ENCODE data around the gene RSAD2. TPM values are rescaled to one million over a fixed set of nuclear protein-coding genes. Genes with fewer than 3 reads are reported as not detected.

The RSAD2 gene
- polyA plus RNA-seq, 1 donor (not counting 4 experiments of a cell fraction or from before 2014, with no cell fraction given), result 1.7 TPM

- FAIRE-seq (no peak), DNase-seq (ENCODE audit: low read depth, low spot score) (no peak)
- H3K36me3 ChIP-seq (ENCODE audit: control insufficient read depth in 2 of 2, extremely low read depth in 1 of 2, insufficient read depth in 2 of 2, low read length in 2 of 2), result no peaks in the 10 kb centered on the region
- peaks cover 16% of the 10 kb centered on the region for H3K27me3 ChIP-seq (ENCODE audit: control insufficient read depth, extremely low read depth, insufficient read depth, low read length)
- TF ChIP-seq CTCF (optimal IDR thresholded peaks at IDR 0.05 in 1 of 3, IDR thresholded peaks at IDR 0.05 in 1 of 3, conservative IDR thresholded peaks at IDR 0.05 in 1 of 3; ENCODE audit: extremely low read depth in 1 of 3, insufficient read depth in 2 of 3, low read length in 3 of 3) (no peak), EZH2 (IDR thresholded peaks at IDR 0.05; ENCODE audit: low read length) (no peak)
- H2AFZ ChIP-seq (ENCODE audit: control insufficient read depth, low read length), result no peak overlapping the region
- H3K9ac ChIP-seq (ENCODE audit: control insufficient read depth, extremely low read depth, insufficient read depth, low read length), result no peak overlapping the region
- H3K4me2 ChIP-seq (ENCODE audit: control insufficient read depth, extremely low read depth, insufficient read depth, low read depth, low read length), result no peak overlapping the region
- no peaks in the 10 kb centered on the region for H3K9me3 ChIP-seq (ENCODE audit: control insufficient read depth, low read depth, low read length)
- H3K4me3 ChIP-seq (ENCODE audit: control insufficient read depth in 2 of 3, extremely low read depth in 1 of 3, insufficient read depth in 2 of 3, low read depth in 1 of 3, low read length in 3 of 3), result no peak overlapping the region
- dilution Hi-C loops (cut with MboI; ENCODE audit: extremely low pct_ligation_motif_present, low sequenced_read_pairs), result no loop called here
- no peaks in the 10 kb centered on the region for H3K4me1 ChIP-seq (ENCODE audit: control insufficient read depth, extremely low read depth, insufficient read depth, low read length)
- no peaks in the 10 kb centered on the region for H3K79me2 ChIP-seq (ENCODE audit: control insufficient read depth, insufficient read depth, low read length)
- no peak overlapping the region for H3K27ac ChIP-seq (ENCODE audit: control insufficient read depth, insufficient read depth, low read length)
- no peaks in the 10 kb centered on the region for H3K9me1 ChIP-seq (ENCODE audit: control insufficient read depth, extremely low read depth, insufficient read depth, low read length)
- H4K20me1 ChIP-seq (ENCODE audit: control insufficient read depth, extremely low read depth, insufficient read depth, low read length), result no peaks in the 10 kb centered on the region
Measured at GRCh38 chr2:6863792-6864191, 13.8 kb upstream of the RSAD2 start.

GRCh38 chr2:6864231-6864754, 13.3 kb upstream of the RSAD2 start:
- Histone ChIP-seq H3K79me2 (ENCODE audit: control insufficient read depth, insufficient read depth, low read length) (no peaks in the 10 kb centered on the region), H3K27ac (ENCODE audit: control insufficient read depth, insufficient read depth, low read length) (no peak overlapping the region), H3K4me3 (ENCODE audit: control insufficient read depth in 2 of 3, extremely low read depth in 1 of 3, insufficient read depth in 2 of 3, low read depth in 1 of 3, low read length in 3 of 3) (no peak overlapping the region), H3K4me1 (ENCODE audit: control insufficient read depth, extremely low read depth, insufficient read depth, low read length) (no peaks in the 10 kb centered on the region), H3K27me3 (ENCODE audit: control insufficient read depth, extremely low read depth, insufficient read depth, low read length) (peaks cover 16% of the 10 kb centered on the region), H2AFZ (ENCODE audit: control insufficient read depth, low read length) (no peak overlapping the region), H3K9ac (ENCODE audit: control insufficient read depth, extremely low read depth, insufficient read depth, low read length) (no peak overlapping the region), H3K9me1 (ENCODE audit: control insufficient read depth, extremely low read depth, insufficient read depth, low read length) (no peaks in the 10 kb centered on the region), H3K9me3 (ENCODE audit: control insufficient read depth, low read depth, low read length) (no peaks in the 10 kb centered on the region), H3K36me3 (ENCODE audit: control insufficient read depth in 2 of 2, extremely low read depth in 1 of 2, insufficient read depth in 2 of 2, low read length in 2 of 2) (no peaks in the 10 kb centered on the region), H3K4me2 (ENCODE audit: control insufficient read depth, extremely low read depth, insufficient read depth, low read depth, low read length) (no peak overlapping the region), H4K20me1 (ENCODE audit: control insufficient read depth, extremely low read depth, insufficient read depth, low read length) (no peaks in the 10 kb centered on the region)
- no peak for DNase-seq (ENCODE audit: low read depth, low spot score)
- TF ChIP-seq EZH2 (IDR thresholded peaks at IDR 0.05; ENCODE audit: low read length) (no peak), CTCF (optimal IDR thresholded peaks at IDR 0.05 in 1 of 3, IDR thresholded peaks at IDR 0.05 in 1 of 3, conservative IDR thresholded peaks at IDR 0.05 in 1 of 3; ENCODE audit: extremely low read depth in 1 of 3, insufficient read depth in 2 of 3, low read length in 3 of 3) (no peak)
- no peak for FAIRE-seq
- dilution Hi-C loops (cut with MboI; ENCODE audit: extremely low pct_ligation_motif_present, low sequenced_read_pairs), result no loop called here

Data from keratinocyte (primary cell).